ENCODE results near the gene SULT1A4.
"Not testable (repeated sequence)": the region's sequence is repeated elsewhere in the genome, so short reads cannot be mapped to it uniquely, and the experiment has no call there.

SULT1A4 gene

GRCh38 chr16:29459706-29460646 is at the start of gene SULT1A4:
Gene SULT1A4 (plus strand): TSS chr16:29459913. CDS start chr16:29461386, 1,473 bp downstream.
- not testable (repeated sequence) for DNase-seq

GRCh38 chr16:29423587-29423986 is 36.1 kb upstream of the SULT1A4 start:
- not testable (repeated sequence) for DNase-seq

- not testable (repeated sequence) for DNase-seq
Observed at GRCh38 chr16:29425390-29425789, 34.3 kb upstream of the SULT1A4 start.

DNA sequence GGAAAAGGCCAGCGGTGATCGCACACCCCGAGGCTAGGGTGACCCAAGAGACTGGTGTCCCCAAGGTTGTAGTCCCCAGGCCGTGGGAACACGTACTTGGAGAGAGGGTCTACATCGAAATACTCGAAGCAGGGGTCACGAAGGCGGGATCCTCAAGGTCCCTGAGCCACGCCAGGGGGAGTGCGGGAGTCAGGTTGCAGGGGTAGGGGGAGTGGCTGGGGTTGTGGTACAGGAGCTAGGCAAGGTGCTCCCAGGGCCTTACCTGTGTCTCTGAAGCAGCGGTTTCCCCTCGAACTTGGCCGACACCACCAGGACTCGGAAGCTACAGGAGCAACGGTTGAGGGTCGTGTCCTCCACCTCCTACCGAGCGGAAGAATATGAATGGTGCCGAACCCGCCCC is 6.0 kb upstream of the SULT1A4 start:
- not testable (repeated sequence) for DNase-seq

- DNase-seq, result not testable (repeated sequence)
Observed at GRCh38 chr16:29454269-29454668, 5.4 kb upstream of the SULT1A4 start, which contains the start of the genes BOLA2 and SLX1B. Gene BOLA2 (minus strand): TSS chr16:29454351. CDS start chr16:29454253, 98 bp downstream. Gene SLX1B (plus strand): TSS chr16:29454533.

DNA sequence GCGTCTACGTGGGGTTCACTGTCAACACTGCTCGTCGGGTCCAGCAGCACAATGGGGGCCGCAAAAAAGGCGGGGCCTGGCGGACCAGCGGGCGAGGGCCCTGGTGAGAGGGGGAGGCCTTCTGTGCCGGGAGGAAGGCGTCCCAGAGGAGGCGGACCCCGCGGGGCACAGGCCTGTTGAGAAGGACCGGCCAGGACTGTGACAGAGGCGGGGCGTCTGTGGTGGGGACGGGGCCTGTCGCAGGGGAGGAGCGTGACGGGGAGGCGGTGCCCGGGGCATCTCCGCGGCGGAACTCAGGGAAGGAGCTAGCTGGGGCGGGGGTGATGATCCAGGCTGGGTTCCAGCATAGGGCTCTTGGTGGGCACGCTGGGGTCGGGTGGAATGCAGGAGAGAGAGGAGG is 4.9 kb upstream of the SULT1A4 start:
- not testable (repeated sequence) for DNase-seq

DNA sequence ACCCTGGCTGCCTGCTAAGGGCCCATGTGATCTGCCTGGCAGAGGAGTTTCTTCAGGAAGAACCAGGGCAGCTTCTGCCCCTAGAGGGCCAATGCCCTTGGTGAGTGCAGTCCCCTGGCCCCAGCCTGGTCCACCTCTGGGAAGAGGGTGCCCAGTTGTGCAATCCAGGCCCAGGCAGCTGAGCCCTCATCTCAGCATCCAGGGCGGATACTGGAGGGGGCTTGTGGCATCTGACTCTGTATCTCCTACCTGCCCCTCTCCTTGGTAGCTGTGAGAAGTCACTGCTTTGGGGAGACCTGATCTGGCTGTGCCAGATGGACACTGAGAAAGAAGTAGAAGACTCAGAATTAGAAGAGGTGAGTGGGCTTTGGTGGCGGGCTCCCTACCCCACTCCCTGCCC is 2.1 kb upstream of the SULT1A4 start:
- DNase-seq, result not testable (repeated sequence)

GRCh38 chr16:29460647-29461030 is 926 bp downstream of the SULT1A4 start:
- DNase-seq, result not testable (repeated sequence)

GRCh38 chr16:29465985-29466824 is 6.5 kb downstream of the SULT1A4 start:
- DNase-seq, result not testable (repeated sequence)

DNA sequence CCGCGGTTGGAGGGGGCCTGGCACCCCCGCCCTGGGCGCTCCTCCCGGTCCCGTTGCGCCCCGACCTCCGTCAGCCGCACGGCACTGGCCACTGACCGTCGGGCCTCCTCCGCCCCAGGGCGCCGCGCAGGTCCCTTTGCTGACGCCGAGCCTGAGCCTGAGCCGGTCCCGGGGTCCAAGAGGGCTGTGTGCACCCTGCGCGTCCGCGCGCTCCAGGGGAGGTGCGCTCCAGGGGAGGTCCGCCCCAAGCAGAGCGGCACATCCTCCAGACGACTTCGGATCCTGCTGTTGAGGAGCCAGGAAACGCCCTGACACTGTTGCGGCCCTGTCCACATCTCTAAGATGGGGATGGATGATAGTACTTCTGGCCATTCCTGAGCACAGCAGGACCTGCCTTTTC is 7.2 kb downstream of the SULT1A4 start:
- DNase-seq, result not testable (repeated sequence)

- not testable (repeated sequence) for DNase-seq
Observed at GRCh38 chr16:29467654-29468366, 8.1 kb downstream of the SULT1A4 start.

- DNase-seq, result not testable (repeated sequence)
Observed at GRCh38 chr16:29469660-29470059, 9.9 kb downstream of the SULT1A4 start.

GRCh38 chr16:29472065-29472464 is 12.4 kb downstream of the SULT1A4 start:
- DNase-seq, result not testable (repeated sequence)

DNA sequence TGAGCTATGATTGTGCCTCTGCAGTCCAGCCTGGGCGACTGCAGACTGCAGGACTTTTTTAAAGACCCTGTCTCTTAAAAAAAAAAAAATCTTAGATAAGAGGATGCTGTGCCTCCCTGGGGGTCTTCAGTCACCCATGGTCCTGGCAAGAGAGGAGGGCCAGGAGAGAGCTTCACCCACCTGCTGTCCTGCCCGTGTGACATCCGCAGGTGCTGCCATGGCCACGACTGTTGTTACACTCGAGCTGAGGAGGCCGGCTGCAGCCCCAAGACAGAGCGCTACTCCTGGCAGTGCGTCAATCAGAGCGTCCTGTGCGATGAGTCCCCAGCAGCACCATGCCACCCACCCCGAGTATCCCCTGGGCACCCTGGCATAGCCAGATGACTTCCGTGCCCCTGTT is 22.6 kb downstream of the SULT1A4 start:
- not testable (repeated sequence) for DNase-seq

- not testable (repeated sequence) for DNase-seq
Observed at GRCh38 chr16:29506308-29506707, 46.6 kb downstream of the SULT1A4 start, which contains the start of gene NPIPB12. Gene NPIPB12 (minus strand): TSS chr16:29506408.
